ENCODE data around the gene VCAN.

DNA sequence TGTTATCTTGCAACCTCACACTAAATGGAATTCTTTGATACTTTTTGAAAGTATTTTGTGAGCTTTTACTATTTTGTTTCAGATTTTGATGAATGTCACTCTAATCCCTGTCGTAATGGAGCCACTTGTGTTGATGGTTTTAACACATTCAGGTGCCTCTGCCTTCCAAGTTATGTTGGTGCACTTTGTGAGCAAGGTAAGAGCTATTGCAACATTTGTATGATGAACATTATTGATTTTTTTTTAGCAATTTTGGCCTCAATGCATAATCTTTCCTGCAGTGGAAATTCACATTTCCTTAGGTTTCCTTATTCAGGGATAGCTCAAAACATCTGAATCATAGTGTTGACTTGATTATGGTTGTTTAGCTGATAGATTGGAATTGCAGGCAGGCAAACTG is 76.3 kb downstream of the VCAN start:
- TF ChIP-seq CTCF (tag by site-specific recombination; IDR thresholded peaks at IDR 0.05) (no peak), ZNF776 (tag by site-specific recombination; IDR thresholded peaks at IDR 0.05; ENCODE audit: borderline replicate concordance) (no peak), ZNF670 (tag by site-specific recombination; IDR thresholded peaks at IDR 0.05; ENCODE audit: low read depth) (no peak), ZFP37 (tag by site-specific recombination; IDR thresholded peaks at IDR 0.05) (no peak), ZBTB49 (tag by site-specific recombination; IDR thresholded peaks at IDR 0.05; ENCODE audit: low read depth) (no peak), ZNF561 (tag by site-specific recombination; IDR thresholded peaks at IDR 0.05; ENCODE audit: borderline replicate concordance) (no peak), REST (tag by site-specific recombination; IDR thresholded peaks at IDR 0.05) (no peak), ZSCAN4 (tag by site-specific recombination; IDR thresholded peaks at IDR 0.05) (no peak), ZNF280C (tag by site-specific recombination; IDR thresholded peaks at IDR 0.05) (no peak), PRDM1 (tag by site-specific recombination; IDR thresholded peaks at IDR 0.05) (no peak)
- TF ChIP-seq, protein P1, sequence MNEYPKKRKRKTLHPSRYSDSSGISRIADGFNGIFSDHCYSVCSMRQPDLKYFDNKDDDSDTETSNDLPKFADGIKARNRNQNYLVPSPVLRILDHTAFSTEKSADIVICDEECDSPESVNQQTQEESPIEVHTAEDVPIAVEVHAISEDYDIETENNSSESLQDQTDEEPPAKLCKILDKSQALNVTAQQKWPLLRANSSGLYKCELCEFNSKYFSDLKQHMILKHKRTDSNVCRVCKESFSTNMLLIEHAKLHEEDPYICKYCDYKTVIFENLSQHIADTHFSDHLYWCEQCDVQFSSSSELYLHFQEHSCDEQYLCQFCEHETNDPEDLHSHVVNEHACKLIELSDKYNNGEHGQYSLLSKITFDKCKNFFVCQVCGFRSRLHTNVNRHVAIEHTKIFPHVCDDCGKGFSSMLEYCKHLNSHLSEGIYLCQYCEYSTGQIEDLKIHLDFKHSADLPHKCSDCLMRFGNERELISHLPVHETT (tag by site-specific recombination; IDR thresholded peaks at IDR 0.05): no peak
- TF ChIP-seq, protein P2, sequence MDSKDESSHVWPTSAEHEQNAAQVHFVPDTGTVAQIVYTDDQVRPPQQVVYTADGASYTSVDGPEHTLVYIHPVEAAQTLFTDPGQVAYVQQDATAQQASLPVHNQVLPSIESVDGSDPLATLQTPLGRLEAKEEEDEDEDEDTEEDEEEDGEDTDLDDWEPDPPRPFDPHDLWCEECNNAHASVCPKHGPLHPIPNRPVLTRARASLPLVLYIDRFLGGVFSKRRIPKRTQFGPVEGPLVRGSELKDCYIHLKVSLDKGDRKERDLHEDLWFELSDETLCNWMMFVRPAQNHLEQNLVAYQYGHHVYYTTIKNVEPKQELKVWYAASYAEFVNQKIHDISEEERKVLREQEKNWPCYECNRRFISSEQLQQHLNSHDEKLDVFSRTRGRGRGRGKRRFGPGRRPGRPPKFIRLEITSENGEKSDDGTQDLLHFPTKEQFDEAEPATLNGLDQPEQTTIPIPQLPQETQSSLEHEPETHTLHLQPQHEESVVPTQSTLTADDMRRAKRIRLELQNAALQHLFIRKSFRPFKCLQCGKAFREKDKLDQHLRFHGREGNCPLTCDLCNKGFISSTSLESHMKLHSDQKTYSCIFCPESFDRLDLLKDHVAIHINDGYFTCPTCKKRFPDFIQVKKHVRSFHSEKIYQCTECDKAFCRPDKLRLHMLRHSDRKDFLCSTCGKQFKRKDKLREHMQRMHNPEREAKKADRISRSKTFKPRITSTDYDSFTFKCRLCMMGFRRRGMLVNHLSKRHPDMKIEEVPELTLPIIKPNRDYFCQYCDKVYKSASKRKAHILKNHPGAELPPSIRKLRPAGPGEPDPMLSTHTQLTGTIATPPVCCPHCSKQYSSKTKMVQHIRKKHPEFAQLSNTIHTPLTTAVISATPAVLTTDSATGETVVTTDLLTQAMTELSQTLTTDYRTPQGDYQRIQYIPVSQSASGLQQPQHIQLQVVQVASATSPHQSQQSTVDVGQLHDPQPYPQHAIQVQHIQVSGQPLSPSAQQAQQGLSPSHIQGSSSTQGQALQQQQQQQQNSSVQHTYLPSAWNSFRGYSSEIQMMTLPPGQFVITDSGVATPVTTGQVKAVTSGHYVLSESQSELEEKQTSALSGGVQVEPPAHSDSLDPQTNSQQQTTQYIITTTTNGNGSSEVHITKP (tag by site-specific recombination; IDR thresholded peaks at IDR 0.05): no peak
- TF ChIP-seq, protein P3, sequence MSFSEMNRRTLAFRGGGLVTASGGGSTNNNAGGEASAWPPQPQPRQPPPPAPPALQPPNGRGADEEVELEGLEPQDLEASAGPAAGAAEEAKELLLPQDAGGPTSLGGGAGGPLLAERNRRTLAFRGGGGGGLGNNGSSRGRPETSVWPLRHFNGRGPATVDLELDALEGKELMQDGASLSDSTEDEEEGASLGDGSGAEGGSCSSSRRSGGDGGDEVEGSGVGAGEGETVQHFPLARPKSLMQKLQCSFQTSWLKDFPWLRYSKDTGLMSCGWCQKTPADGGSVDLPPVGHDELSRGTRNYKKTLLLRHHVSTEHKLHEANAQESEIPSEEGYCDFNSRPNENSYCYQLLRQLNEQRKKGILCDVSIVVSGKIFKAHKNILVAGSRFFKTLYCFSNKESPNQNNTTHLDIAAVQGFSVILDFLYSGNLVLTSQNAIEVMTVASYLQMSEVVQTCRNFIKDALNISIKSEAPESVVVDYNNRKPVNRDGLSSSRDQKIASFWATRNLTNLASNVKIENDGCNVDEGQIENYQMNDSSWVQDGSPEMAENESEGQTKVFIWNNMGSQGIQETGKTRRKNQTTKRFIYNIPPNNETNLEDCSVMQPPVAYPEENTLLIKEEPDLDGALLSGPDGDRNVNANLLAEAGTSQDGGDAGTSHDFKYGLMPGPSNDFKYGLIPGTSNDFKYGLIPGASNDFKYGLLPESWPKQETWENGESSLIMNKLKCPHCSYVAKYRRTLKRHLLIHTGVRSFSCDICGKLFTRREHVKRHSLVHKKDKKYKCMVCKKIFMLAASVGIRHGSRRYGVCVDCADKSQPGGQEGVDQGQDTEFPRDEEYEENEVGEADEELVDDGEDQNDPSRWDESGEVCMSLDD (tag by site-specific recombination; IDR thresholded peaks at IDR 0.05): no peak
- TF ChIP-seq, protein P4, sequence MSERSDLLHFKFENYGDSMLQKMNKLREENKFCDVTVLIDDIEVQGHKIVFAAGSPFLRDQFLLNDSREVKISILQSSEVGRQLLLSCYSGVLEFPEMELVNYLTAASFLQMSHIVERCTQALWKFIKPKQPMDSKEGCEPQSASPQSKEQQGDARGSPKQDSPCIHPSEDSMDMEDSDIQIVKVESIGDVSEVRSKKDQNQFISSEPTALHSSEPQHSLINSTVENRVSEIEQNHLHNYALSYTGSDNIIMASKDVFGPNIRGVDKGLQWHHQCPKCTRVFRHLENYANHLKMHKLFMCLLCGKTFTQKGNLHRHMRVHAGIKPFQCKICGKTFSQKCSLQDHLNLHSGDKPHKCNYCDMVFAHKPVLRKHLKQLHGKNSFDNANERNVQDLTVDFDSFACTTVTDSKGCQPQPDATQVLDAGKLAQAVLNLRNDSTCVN (tag by site-specific recombination; optimal IDR thresholded peaks at IDR 0.05): no peak

Data from HEK293 (cell line).